SK-MEL-5 (cell line): ENCODE measurements around the gene ALPK1. TPM values are rescaled to one million over a fixed set of nuclear protein-coding genes. Genes with fewer than 3 reads are reported as not detected.
A peak's percentile ranks its signal among the peaks of the same experiment; 100 is the strongest.

Experiments
- DNase-seq: peaks from one replicate; pipeline ENCODE4 v3.0.0-alpha.2; 2016; ENCODE audit warnings: low read depth, low spot score
- in situ Hi-C: cut with HindIII; loops from 2 replicates; pipeline ENCODE4 v1.10.0; 2016; ENCODE audit warnings: low sequenced_read_pairs, high pct_unique_total_duplicates, low pct_unique_long_range_greater_than_20kb
- total RNA-seq: library from RNA; depleted of rRNA; stranded (reverse); fragments of >200 nt; shearing (Covaris generic); gene quantifications from 2 replicates; pipeline ENCODE4 v1.2.3, GENCODE V29; 2014

ALPK1 gene
- total RNA-seq, 1 experiment from 2014 or later = 9.6 TPM

- no peak for DNase-seq
- in situ Hi-C loops = no loop called here
These were observed 60.7 kb downstream of the ALPK1 start for GRCh38 chr4:112357897-112358296.

- in situ Hi-C loops = no loop called here
- no peak for DNase-seq
These were observed 61.2 kb downstream of the ALPK1 start for GRCh38 chr4:112358415-112358814.

- DNase-seq = no peak
- in situ Hi-C loops = no loop called here
These were observed 62.0 kb downstream of the ALPK1 start for GRCh38 chr4:112358952-112359749.

- in situ Hi-C loops = no loop called here
- DNase-seq = peak; percentile 4
These were observed 64.1 kb downstream of the ALPK1 start for GRCh38 chr4:112361181-112361791.

GRCh38 chr4:112370466-112370865 is 73.3 kb downstream of the ALPK1 start:
- DNase-seq = peak; percentile 24
- in situ Hi-C loops = no loop called here

GRCh38 chr4:112371361-112371760 is 74.2 kb downstream of the ALPK1 start:
- in situ Hi-C loops = no loop called here
- DNase-seq = no peak

GRCh38 chr4:112374850-112375249 is 77.7 kb downstream of the ALPK1 start:
- in situ Hi-C loops = no loop called here
- no peak for DNase-seq

GRCh38 chr4:112377171-112377570 is 80.0 kb downstream of the ALPK1 start:
- in situ Hi-C loops = no loop called here

GRCh38 chr4:112377594-112378242 is 80.5 kb downstream of the ALPK1 start:
- DNase-seq = no peak
- in situ Hi-C loops = no loop called here

More at GRCh38 chr4:112377171-112377570, 80.0 kb downstream of the ALPK1 start:
- DNase-seq = no peak

GRCh38 chr4:112378243-112378620 is 81.1 kb downstream of the ALPK1 start:
- no peak for DNase-seq
- in situ Hi-C loops = no loop called here

- DNase-seq = no peak
- in situ Hi-C loops = no loop called here
These were observed 81.7 kb downstream of the ALPK1 start for GRCh38 chr4:112378858-112379257.

- no peak for DNase-seq
- in situ Hi-C loops = no loop called here
These were observed 82.1 kb downstream of the ALPK1 start for GRCh38 chr4:112379306-112379705.

- in situ Hi-C loops = no loop called here
- DNase-seq = no peak
These were observed 85.0 kb downstream of the ALPK1 start for GRCh38 chr4:112381996-112382692.

GRCh38 chr4:112386071-112386470 is 88.9 kb downstream of the ALPK1 start:
- no peak for DNase-seq
- in situ Hi-C loops = no loop called here

- in situ Hi-C loops = no loop called here
These were observed 104.9 kb downstream of the ALPK1 start for GRCh38 chr4:112402098-112402497.

GRCh38 chr4:112403101-112403945 is 106.2 kb downstream of the ALPK1 start:
- in situ Hi-C loops = no loop called here
- DNase-seq = no peak

More at GRCh38 chr4:112402098-112402497, 104.9 kb downstream of the ALPK1 start:
- DNase-seq = no peak

- DNase-seq = no peak
- in situ Hi-C loops = no loop called here
These were observed 113.2 kb downstream of the ALPK1 start for GRCh38 chr4:112410364-112410763.
